LNCaP clone FGC (cell line): ENCODE results near the gene IMMP2L.

Experiments used
- DNase-seq: peaks from one replicate; pipeline ENCODE4 v3.0.0-alpha.2; 2011; ENCODE audit warnings: low read depth
- H3K4me3 ChIP-seq: 2 replicates; pipeline ENCODE4 v1.5.1; 2011; ENCODE audit warnings: mild to moderate bottlenecking, low read depth, low read length, control low read depth
- CTCF ChIP-seq: IDR thresholded peaks from 2 replicates; pipeline ENCODE4 v1.5.1; 2012; ENCODE audit warnings: mild to moderate bottlenecking; ENCODE audit not compliant: control insufficient read depth, insufficient read depth; ENCODE audit errors: extremely low read depth

Gene IMMP2L

GRCh38 chr7:111059833-111060232, 502.5 kb downstream of the IMMP2L start:
- TF ChIP-seq CTCF, result no peak
- no peak for DNase-seq
- H3K4me3 ChIP-seq, result no peak overlapping the region

GRCh38 chr7:111057066-111057465, 505.2 kb downstream of the IMMP2L start:
- DNase-seq, result no peak
- no peak for TF ChIP-seq CTCF
- H3K4me3 ChIP-seq, result no peak overlapping the region

GRCh38 chr7:111056371-111056770, 505.9 kb downstream of the IMMP2L start:
- TF ChIP-seq CTCF, result no peak
- H3K4me3 ChIP-seq, result no peak overlapping the region
- DNase-seq, result no peak

- no peak overlapping the region for H3K4me3 ChIP-seq
- DNase-seq, result no peak
- no peak for TF ChIP-seq CTCF
Observed at GRCh38 chr7:111053035-111053434, 509.3 kb downstream of the IMMP2L start.

- H3K4me3 ChIP-seq, result no peak overlapping the region
- no peak for TF ChIP-seq CTCF
- DNase-seq, result no peak
Observed at GRCh38 chr7:111051832-111052231, 510.5 kb downstream of the IMMP2L start.

- no peak overlapping the region for H3K4me3 ChIP-seq
- DNase-seq, result no peak
- TF ChIP-seq CTCF, result no peak
Observed at GRCh38 chr7:111050875-111051416, 511.3 kb downstream of the IMMP2L start.

GRCh38 chr7:111049971-111050680, 512.2 kb downstream of the IMMP2L start:
- DNase-seq, result no peak
- no peak overlapping the region for H3K4me3 ChIP-seq
- TF ChIP-seq CTCF, result no peak
